ACC112 (cell line): ENCODE data around the gene NAT8L.

ENCODE experiments used
- H2AFZ ChIP-seq: fragments of 200-600 bp; sonication (generic); one replicate; pipeline ENCODE4 v1.6.0; 2017; ENCODE audit warnings: antibody characterized with exemption, low read length; ENCODE audit not compliant: unreplicated experiment
- H3K27ac ChIP-seq: fragments of 200-600 bp; sonication (generic); 2 replicates; pipeline ENCODE4 v1.5.1; 2014; ENCODE audit warnings: low read depth, mild to moderate bottlenecking, antibody characterized with exemption, low read length, moderate library complexity
- H3K27me3 ChIP-seq: fragments of 200-600 bp; sonication (generic); 2 replicates; pipeline ENCODE4 v1.6.1; 2014; ENCODE audit warnings: mild to moderate bottlenecking, antibody characterized with exemption, low read length, moderate library complexity, mixed read lengths; ENCODE audit not compliant: insufficient read depth
- H3K36me3 ChIP-seq: fragments of 200-600 bp; sonication (generic); 2 replicates; pipeline ENCODE4 v1.6.1; 2016; ENCODE audit warnings: mild to moderate bottlenecking, antibody characterized with exemption, low read length, moderate library complexity, mixed read lengths; ENCODE audit not compliant: insufficient read depth
- H3K4me1 ChIP-seq: fragments of 200-600 bp; sonication (generic); one replicate; pipeline ENCODE4 v1.6.1; 2016; ENCODE audit warnings: low read length, mixed read lengths; ENCODE audit not compliant: insufficient read depth, unreplicated experiment, control insufficient read depth
- H3K4me3 ChIP-seq: fragments of 200-600 bp; sonication (generic); 2 replicates; pipeline ENCODE4 v1.5.1; 2014; ENCODE audit warnings: mild to moderate bottlenecking, low read depth, low read length
- H3K79me2 ChIP-seq: fragments of 200-600 bp; sonication (generic); one replicate; pipeline ENCODE4 v1.6.0; 2016; ENCODE audit warnings: low read length; ENCODE audit not compliant: control insufficient read depth, unreplicated experiment, insufficient read depth

The NAT8L gene

DNA sequence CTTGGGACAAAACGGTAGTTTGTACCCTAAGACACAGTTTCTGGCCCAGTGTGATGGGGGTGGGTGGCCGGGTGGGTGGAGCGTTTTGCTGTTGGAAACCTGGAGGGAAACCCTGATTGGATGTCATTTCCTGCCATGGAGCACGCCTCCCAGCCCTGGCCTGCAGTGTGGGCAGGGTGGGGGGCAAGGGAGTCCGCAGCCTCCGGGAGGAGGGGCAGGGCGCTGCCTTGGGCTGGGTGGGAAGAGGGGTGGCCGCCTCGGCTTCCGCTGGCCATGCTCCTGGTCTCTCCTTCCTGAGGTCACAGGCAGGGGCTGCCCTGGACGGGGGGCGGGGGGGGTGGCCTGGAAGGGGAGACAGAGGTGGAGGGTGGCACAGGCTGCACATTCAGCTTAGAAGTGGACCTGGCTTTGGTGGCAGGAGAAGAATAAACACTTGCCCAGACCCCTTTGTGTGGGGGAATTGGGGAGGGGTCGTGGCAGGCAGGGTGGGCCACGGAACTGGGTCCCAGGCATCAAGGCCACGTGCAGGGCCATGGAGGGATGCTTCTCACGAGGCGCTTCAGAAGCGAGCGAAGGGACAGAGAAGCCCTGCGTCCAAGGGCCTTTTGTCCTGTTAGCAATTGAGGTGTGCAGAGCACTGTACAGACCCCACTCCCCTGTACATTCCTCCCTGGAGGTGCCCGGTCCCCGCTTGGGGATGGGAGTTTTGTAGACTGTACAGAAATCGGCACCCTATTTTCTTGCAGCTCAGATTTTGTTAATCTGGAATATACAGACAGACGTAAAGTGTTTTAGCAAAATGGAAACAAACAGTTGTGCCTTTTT is 6.2 kb downstream of the NAT8L start:
- H3K36me3 ChIP-seq: no peaks in the 10 kb centered on the region
- H3K27me3 ChIP-seq: peaks cover 10% of the 10 kb centered on the region
- H3K4me1 ChIP-seq: no peaks in the 10 kb centered on the region
- H3K79me2 ChIP-seq: no peaks in the 10 kb centered on the region
- no peak overlapping the region for H2AFZ ChIP-seq
- H3K4me3 ChIP-seq: no peak overlapping the region
- no peak overlapping the region for H3K27ac ChIP-seq

GRCh38 chr4:2066011-2066551 is 7.0 kb downstream of the NAT8L start:
- Histone ChIP-seq H3K27me3 (peaks cover 2% of the 10 kb centered on the region; the same call in 1 of the 2 replicates), H3K27ac (no peak overlapping the region), H2AFZ (no peak overlapping the region), H3K4me3 (no peak overlapping the region), H3K36me3 (no peaks in the 10 kb centered on the region), H3K79me2 (no peaks in the 10 kb centered on the region), H3K4me1 (no peaks in the 10 kb centered on the region)

GRCh38 chr4:2066571-2067445 is 7.7 kb downstream of the NAT8L start:
- Histone ChIP-seq H3K27me3 (no peaks in the 10 kb centered on the region), H3K79me2 (no peaks in the 10 kb centered on the region), H3K4me3 (no peak overlapping the region), H3K27ac (no peak overlapping the region), H3K36me3 (no peaks in the 10 kb centered on the region), H3K4me1 (no peaks in the 10 kb centered on the region), H2AFZ (no peak overlapping the region)

DNA sequence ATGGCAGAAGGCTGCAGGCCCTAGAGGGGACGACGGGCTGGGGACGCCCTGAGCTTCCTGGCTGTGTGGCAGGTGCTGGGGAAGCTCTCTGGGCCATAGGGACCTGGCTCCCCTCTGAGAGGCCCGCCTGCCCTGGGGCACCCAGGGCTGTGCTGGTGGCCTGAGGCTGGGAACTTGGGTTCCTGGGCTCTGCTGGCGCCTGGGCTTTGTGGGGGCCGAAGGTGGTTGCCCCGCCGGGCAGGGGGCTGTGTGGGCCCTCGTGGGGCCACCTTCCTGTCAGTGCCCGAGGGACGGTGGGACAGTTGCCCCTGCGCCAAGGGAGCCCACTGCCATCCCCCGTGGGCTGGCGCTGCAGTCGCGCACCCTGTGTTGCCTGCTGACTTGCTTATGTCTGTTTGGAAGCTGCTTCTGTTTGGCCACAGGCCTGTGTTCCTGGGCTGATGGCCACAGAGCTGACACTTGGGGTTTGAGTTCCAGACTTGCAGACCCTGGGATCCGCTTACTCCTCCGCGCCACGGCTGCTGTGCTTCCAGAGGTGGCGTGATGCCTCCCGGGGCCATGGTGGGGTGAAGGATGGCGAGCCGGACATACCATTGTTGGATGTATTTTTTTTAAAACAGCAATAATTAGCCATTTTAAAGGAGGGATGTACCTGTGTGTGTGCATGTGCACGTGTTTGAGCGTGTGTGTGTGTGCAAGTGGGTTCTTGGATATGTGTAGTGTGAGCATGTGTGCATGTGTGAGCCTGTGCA is 8.5 kb downstream of the NAT8L start:
- no peak overlapping the region for H3K27ac ChIP-seq
- H3K36me3 ChIP-seq: no peaks in the 10 kb centered on the region
- no peaks in the 10 kb centered on the region for H3K4me1 ChIP-seq
- no peak overlapping the region for H2AFZ ChIP-seq
- no peaks in the 10 kb centered on the region for H3K79me2 ChIP-seq
- H3K27me3 ChIP-seq: no peaks in the 10 kb centered on the region
- H3K4me3 ChIP-seq: no peak overlapping the region

DNA sequence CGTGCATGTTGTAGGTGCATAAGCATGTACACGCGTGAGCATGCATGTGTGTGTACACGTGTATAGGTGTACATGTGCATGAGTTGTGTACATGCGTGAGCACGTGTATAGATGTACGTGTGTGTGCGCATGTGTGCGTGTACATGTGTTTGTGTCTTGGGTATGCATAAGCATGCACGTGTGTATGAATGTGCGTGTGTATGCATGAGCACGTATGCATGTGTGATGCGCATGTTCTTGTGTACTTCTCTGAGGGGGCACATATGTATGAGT is 9.0 kb downstream of the NAT8L start:
- H3K4me1 ChIP-seq: no peaks in the 10 kb centered on the region

GRCh38 chr4:2068566-2068965 is 9.4 kb downstream of the NAT8L start:
- H3K36me3 ChIP-seq: no peaks in the 10 kb centered on the region
- no peak overlapping the region for H3K4me3 ChIP-seq
- H2AFZ ChIP-seq: no peak overlapping the region
- no peaks in the 10 kb centered on the region for H3K79me2 ChIP-seq
- H3K4me1 ChIP-seq: no peaks in the 10 kb centered on the region
- H3K27ac ChIP-seq: no peak overlapping the region
- no peaks in the 10 kb centered on the region for H3K27me3 ChIP-seq

More for the DNA sequence above, 9.0 kb downstream of the NAT8L start:
- no peak overlapping the region for H2AFZ ChIP-seq
- no peaks in the 10 kb centered on the region for H3K79me2 ChIP-seq
- no peaks in the 10 kb centered on the region for H3K36me3 ChIP-seq
- H3K27me3 ChIP-seq: no peaks in the 10 kb centered on the region
- no peak overlapping the region for H3K4me3 ChIP-seq
- no peak overlapping the region for H3K27ac ChIP-seq

- Histone ChIP-seq H3K4me1 (no peaks in the 10 kb centered on the region), H2AFZ (no peak overlapping the region), H3K27ac (no peak overlapping the region), H3K27me3 (no peaks in the 10 kb centered on the region), H3K36me3 (no peaks in the 10 kb centered on the region), H3K79me2 (no peaks in the 10 kb centered on the region), H3K4me3 (no peak overlapping the region)
Measured at GRCh38 chr4:2069161-2069971, 10.2 kb downstream of the NAT8L start.

DNA sequence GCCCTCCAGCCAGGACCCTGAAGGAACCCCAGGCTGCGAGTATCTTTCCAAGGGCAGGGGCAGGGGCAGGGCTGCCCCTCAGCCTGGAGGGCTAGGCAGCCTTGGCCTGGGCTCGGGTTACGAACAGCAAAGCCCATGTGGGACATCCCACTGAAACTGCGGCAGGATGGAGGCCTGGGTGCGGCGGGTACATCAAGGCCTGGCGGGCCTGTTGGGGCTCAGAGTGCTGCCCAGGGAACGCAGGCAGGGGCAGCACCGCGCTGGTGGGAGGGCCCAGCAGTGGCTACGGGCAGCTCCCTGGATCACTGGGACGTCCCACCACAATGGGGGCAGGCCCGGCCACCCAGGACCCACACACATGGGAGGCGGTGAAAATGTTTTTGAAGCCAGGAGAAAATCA is 10.9 kb downstream of the NAT8L start:
- Histone ChIP-seq H3K79me2 (no peaks in the 10 kb centered on the region), H3K4me1 (no peaks in the 10 kb centered on the region), H3K4me3 (no peak overlapping the region), H3K36me3 (no peaks in the 10 kb centered on the region), H3K27ac (no peak overlapping the region), H2AFZ (no peak overlapping the region), H3K27me3 (no peaks in the 10 kb centered on the region)

GRCh38 chr4:2070421-2071251 is 11.5 kb downstream of the NAT8L start:
- H3K27ac ChIP-seq: no peak overlapping the region
- H2AFZ ChIP-seq: no peak overlapping the region
- no peaks in the 10 kb centered on the region for H3K4me1 ChIP-seq
- no peaks in the 10 kb centered on the region for H3K79me2 ChIP-seq
- no peaks in the 10 kb centered on the region for H3K36me3 ChIP-seq
- H3K4me3 ChIP-seq: no peak overlapping the region
- no peaks in the 10 kb centered on the region for H3K27me3 ChIP-seq
